Right kidney (tissue), 1 donor: ENCODE measurements around the gene SHROOM2.
"Not testable (repeated sequence)": the region's sequence is repeated elsewhere in the genome, so short reads cannot be mapped to it uniquely, and the experiment has no call there.

Source experiments
- DNase-seq: peaks from one replicate; pipeline ENCODE4 v3.0.0-alpha.2; 2016

SHROOM2 gene

DNA sequence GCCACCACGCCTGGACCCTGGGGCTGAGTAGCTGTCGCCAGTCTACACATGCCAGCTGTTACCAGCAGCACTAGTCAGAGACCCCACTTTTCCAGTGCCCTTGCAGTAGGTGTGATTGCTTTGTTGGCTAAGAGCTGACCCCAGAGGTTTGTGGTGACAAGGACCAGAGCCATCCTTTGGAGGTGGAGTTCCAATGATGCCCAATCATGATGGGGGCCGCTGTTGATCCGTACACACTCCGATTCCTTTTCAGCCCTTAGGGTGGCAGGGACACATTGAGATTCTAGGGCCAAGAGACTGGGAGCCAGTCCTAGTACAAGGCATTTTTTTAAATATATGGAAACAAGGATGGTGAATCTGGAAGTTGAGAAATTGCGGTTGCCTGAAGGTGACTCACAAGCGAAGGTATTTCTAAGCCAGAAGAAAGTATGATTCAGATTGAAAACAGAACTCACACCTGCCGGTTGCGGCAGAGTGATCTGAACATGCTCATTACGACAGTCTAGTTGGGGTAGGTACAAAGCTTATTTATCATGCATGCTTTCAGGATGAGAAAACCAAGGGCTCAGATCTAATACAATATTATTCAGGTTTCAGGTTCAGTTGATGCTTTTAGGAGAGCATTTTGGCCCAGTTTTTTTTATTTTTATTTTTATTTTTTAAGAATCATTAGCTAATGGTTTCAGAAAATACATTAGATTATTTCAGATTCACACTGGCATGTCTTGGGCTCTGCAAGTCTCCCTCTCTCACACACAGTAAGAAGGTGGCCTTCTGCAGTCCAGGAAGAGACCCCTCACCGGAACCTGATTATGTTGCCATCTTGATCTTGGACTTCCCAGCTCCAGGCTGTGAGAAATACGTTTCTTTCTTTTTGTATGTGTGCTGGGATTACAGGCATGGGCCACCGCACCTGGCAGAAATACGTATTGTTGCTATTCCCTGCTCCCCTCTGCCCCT is 43.4 kb downstream of the SHROOM2 start:
- no peak for DNase-seq

DNA sequence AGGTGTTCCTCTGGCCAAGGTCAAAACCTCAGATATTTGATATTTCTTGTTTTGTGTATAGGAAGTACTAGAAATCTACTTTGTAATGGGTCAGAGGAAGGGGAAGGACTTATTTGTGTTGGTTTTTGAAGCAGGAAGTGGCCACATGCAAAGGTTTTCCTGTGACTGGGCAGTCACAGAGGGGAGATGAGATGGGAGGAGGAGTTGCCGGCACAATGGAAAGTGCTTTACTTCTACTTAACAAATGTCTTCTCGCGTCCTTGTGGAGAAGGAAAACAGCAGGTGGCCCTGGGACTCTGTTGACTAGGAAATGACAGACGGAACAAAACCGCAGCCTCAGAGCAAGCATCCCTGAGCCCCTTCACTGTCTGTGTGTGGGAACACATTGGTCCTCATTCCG is 46.6 kb downstream of the SHROOM2 start:
- DNase-seq = no peak

DNA sequence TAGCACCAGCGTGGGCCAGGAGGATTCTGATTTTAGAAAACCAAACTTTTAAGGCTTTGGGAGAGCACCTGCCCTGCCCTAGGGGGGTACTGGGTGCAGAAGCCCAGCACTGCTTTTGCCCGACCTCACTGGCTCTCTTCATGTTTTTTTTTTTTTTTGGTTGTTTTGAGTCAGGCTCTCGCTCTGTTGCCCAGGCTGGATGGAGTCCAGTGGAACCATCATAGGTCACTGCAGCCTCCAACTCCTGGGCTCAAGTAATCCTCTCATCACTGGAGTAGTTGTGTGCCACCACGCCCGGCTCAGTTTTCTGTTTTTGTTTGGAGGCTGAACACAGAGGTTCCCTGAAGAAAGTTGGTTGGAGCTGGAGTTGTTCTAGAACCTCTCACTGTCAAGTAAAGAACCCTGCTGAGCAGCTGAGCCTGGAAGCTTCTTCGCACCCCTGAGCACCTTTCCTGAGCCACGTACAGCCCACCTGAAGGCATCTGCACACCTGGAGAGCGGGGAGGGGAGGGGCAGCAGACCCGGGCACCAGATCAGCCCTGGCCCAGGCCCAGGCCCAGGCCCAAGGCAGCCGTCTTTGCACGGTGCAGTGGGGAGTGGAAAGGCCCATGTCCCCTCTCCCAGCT is 49.5 kb downstream of the SHROOM2 start:
- no peak for DNase-seq

DNA sequence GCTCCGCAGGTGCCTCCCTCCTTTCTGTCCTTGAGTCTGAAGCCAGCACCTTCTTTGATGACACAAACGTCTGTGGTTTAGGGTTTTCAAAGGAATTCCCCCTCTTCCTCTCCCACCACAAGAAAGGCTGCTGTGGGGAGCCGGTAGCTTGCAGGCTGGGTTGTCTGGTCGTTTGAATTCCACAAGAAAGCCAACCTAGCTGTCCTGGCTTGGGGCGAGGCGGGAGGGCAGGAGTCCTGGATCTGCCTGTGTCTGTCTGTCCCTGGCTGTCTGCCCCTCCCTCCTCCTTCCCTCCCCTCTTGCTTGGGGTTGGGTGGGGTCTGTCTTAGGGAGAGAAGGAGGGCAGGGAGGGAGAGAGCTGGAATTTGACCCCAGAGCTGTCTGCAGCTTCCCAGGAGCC is 56.3 kb downstream of the SHROOM2 start:
- DNase-seq = no peak

DNA sequence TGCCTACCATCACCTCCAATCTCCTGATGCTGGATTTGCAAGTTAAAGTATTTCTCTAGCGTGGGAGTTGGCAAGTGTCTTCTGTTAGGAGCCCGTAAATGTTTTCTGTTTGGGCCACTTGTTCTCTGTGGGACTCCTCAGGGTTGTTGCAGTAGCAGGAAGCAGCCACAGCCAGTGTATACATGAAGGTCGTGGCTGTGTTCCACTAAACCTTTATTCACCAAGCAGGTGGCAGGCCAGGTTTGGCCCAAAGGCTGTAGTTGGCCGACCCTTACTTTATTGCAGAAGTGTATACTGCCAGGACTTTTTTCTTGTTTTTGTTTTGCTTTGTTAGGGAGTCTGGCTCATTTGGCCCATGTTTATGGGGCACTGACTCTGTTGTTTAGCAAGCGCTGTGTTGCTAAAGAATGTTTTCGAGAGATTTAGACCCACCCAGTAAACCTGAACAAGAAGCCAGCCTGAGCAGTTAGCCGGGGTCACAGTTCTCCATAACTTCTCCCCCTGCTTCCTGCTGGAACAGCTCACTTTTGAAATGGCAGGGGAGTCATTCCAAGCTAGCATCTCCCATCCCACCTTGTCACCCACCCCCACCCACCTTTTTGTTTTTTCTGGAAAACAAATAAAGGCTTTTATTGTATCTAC is 58.8 kb downstream of the SHROOM2 start:
- no peak for DNase-seq

DNA sequence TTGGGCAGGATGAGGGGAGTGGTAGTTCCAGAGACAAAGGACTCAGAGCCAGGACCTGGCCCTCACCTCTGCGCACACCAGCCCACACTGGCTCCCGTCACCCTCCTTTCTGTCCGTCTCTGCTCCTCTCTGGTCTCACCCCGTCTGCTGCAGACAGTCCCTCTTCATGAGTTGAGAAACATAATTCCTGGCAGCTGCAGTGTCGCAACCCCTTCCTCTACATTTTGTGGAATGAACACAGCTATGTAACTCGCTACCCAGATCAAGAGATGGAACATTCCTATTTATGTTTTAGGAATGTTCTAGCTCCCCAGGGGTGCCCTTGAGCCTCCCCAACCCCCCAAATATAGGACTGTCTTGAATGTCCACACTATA is 59.3 kb downstream of the SHROOM2 start:
- no peak for DNase-seq

DNA sequence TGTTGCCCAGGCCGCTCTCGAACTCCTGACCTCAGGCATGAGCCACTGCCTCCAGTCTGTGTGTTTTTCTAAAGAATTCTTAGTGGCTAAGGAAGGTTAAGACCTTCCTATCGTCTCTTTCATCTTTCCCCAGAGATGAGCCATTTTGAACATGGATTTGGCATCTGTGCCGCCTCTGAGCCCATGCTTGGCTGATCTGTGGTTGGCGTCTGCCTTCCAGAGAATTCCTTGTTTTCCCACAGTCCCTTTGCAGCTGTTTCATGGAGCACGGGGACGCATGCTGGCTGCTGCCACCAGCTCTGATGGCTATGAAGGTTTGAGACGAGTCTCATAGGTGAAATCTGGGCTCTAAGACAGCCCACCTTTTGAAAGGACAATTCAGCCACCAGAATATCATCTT is 60.4 kb downstream of the SHROOM2 start:
- DNase-seq = no peak

DNA sequence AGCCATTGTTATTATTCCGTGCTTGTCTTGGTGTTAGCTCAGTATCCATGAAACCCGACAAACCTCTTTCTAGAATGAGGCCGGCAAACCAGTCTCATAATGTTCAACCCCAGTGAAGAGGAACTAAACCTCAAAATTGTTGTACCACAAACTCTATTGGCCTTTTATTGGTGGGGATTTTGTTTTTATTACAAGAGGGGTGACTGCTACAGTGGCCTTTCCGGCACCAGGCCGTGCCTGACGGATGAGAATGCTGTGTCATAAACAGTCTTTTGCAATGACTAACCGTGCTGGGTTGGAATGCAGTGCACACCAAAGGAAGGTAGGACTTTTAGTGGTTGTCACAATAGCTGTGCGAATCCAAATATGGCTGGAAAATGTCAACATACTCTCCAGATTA is 60.8 kb downstream of the SHROOM2 start:
- DNase-seq = no peak

DNA sequence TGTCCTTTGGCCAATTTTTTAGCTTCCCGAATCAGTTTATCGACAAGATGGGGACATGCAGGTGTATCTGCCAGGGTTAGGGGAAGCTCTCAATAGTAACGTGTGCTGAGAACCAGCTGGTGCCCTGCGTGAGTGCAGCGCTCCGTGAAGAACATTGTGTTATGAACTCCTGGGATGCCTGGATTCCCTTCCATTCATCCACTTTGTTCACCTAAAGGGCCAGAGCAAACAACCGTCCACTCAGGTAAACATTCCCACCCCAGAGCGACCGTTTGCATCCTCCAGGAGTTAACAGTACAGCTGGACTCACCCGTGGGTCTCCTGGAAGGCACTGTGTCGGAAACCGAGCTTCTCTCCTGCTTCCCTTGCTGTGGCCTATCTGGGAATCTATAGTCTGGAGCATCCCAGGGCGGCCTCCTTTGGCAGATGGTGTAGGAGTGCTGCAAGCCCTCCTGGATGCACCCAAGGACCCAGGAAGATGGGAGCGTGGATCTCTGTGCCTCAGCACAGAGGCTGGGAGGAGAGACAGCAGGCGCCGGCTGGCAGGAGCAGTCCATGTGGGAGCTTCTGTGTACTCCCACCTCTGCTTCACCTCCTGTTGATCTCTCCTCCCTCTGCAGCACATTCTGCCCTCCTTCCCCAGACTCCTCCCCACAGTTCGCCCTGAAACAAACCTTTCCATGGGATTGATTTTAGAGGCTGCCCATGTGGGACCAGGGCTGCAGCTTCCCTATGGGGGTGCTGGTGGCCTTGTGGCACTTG is 62.7 kb downstream of the SHROOM2 start:
- no peak for DNase-seq

DNA sequence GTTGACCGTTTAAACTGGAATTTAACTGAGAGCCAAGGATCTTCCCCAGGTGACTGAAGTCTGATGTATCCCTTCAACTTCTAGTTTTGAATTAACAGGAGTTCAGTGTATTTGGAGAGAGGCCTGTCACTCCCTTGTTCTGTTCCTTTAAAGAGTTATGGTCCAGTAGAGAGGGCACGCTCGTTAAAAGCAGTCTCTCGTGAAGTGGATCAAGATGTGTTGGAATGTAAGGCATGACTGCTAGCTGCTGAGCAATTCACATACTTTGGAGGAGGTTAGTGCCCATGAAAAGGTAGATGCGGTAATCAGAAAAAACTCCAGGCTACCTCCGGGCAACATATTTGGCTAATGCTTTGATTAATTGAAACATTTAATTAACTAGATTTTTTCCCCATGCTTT is 65.7 kb downstream of the SHROOM2 start:
- no peak for DNase-seq

DNA sequence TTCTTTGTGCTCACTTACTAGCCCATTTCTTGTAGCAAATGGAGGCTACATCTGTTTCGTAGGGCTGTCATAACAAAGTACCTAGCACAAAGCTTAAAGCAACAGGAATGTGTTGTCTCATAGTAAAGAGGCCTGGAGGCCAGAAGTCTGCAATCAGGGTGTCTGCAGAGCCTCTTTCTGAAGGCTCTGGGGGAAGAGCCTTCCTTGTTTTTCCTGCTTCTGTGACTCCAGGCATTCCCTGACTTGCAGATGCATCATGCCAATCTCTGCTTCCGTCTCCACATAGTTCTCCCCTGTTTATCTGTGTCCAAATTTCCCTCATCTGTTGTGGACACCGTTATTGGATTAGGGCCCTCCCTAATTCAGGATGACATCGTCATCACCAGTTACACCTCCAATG is 67.1 kb downstream of the SHROOM2 start:
- no peak for DNase-seq

DNA sequence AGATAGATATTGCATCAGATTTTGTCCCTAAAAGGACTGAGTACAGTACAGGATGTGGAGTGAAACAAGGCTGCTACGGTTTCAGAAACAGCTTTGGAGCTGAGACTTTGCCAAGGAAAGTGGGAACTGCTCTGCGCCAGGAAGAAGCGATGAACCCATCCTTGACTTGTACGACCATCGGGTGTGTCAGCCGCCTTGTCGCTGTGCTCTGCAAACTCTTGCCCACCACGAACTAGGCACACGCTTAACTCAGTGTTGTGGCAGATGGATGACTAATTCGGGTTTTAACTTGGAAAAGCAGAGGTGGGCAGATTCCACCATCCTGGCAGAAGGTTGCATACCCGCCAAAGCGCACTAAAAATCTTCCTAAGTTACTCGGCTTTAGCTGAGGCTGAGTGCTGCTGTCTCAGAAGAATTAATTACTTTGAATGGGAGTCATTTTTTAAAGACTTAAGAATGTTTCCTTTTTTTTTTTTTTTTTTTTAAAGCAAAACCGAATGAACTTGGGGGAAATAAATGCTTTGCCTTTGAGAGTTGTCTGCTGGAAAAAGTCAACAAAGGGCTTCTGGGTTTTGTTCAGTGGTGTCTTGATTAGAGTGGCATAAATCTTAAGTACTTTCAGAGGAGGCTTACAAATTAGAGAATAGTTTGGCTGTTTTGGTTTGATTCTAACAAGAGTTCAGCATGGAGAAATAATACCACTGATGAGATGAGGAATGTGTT is 69.5 kb downstream of the SHROOM2 start:
- no peak for DNase-seq

DNA sequence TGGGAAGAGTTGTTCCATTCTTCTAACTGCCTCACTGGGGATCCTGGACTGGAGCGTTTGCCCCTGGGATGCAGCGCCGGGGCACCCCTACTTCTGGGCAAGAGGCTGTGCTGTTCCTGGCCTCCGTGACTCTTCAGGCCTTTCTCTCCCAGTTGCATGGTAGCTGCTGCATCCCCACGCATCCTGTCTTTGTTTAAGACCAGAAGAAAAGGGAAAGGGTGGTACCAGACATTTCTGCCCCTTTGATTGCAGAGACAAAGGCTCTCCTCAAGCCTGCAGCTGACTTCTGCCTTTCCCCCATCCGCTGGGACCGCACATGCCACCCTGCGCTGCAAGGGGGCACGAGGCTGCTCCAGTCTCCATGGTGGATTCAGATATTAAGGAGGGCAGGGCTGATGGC is 70.4 kb downstream of the SHROOM2 start:
- no peak for DNase-seq

DNA sequence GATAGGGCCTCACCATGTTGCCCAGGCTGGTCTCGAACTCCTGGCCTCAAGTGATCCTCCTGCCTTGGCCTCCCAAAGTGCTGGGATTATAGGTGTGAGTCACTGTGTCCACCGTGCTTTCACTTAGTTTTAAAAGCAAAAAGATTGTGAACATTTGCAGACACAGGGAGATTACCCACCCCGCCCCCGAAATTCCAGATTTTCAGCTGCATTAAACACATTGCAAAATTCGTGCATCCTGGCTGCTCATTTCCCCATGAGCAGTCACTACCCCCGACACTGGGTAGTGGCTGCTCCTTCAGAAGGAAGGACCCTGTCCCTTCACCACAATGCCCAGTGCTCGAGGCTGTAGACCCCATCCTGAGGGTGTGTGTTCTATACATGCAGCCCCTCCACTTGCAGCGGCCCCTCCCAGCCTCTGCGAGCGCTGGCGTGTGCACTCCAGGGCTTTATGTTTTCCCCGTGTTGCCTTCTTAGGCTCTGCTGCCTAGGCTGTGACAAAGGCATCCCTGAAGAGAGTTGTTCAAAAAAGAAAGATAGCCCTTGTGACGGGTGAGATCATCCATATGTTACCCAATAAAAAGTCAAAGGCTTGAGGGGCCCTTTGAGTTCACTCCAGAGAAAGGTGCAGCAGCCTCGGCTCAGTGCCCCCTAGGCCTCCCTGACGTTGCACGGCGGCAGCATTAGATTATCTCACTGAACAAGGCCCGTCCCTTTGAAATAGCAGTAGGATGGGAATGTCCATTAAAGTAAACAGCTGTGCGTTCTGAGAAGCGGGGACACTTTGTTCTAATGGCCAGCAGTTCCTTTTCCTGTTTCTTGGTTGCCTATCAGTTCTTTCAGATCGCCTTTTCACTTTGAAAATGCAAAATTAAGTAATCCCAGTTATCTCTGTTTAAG is 71.6 kb downstream of the SHROOM2 start:
- DNase-seq = no peak

DNA sequence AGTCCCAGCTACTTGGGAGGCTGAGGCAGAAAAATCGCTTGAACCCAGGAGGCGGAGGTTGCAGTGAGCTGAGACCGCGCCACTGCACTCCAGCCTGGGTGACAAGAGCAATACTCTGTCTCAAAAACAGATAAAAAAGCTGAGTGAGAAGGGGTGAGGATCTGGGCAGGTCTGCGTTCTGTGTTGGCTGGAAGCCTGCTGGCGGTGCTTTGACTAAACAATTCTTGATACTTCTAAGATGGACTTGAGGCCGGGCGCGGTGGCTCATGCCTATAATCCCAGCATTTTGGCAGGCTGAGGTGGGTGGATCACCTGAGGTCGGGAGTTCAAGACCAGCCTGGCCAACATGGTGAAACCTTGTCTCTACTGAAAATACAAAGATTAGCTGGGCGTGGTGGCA is 72.5 kb downstream of the SHROOM2 start:
- DNase-seq = not testable (repeated sequence)

DNA sequence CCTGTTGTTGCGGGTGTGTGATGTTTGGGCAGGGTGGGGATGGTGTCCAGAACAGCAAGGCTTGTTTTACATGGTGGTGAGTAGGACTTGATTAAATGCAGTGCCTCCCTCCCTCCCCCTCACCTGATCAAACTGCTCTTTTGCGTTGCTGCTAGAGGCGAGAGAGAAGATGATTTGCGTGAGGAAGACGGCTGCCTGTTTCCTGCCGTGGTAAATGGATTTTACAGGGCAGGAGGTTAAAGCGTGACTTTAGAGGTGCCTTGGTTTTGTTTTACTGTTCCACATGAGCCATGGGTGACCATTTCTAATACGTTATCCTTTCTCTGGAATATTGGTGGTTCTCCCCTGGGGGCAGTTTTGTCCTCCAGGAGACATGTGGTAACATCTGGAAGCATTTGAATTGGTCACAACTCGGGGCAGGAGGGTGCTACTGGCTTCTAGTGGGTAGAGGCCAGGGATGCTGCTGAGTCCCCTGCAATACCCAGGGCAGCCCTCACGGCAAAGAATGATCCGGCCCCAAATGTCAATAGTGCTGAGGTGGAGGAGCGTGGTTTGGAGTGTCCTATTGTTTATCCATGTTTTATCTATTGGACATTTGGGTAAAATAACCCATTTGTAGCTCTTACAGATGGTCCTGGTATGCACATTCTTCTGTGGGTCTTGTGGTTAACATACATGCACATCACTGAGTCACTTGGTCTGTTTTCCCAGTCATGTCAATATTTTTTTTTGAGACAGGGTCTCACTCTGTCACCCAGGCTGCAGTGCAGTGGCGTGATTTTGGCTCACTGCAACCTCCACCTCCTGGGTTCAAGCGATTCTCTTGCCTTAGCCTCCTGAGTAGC is 73.7 kb downstream of the SHROOM2 start:
- no peak for DNase-seq

DNA sequence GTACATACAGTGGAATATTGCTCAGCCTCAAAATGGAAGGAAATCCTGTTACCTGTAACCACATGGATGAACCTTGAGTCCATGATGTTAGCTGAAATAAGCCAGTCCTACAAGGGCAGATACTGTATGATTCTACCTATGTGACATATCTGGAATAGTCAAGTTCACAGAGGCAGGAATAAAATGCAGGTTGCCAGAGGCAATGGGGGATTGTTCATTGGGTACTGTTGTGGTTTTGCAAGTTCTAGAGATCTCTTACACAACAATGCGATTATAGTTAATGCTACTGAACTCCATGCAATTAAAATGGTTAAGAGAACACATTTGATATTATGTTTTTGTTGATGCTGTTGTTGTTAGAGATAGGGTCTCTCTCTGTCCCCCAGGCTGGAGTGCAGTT is 74.6 kb downstream of the SHROOM2 start:
- no peak for DNase-seq

DNA sequence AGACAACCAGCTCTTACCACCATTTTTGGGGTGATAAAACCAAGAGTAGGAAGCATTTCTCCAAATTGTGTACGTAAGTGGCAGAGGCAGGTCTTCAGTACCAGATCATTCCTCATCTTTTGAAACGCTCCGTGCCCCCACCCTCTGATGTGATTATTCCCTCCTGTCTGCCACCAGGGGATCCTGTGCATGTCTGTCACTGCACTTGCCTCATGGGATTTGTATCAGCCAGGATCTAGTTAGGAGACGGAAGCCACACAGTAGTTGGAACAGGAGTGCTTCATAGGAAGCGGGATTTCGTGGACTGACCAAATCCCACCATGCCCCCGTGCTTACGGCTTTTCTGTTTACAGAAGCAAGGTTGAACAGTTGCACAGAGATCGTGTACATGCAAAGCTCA is 75.5 kb downstream of the SHROOM2 start:
- DNase-seq = no peak

DNA sequence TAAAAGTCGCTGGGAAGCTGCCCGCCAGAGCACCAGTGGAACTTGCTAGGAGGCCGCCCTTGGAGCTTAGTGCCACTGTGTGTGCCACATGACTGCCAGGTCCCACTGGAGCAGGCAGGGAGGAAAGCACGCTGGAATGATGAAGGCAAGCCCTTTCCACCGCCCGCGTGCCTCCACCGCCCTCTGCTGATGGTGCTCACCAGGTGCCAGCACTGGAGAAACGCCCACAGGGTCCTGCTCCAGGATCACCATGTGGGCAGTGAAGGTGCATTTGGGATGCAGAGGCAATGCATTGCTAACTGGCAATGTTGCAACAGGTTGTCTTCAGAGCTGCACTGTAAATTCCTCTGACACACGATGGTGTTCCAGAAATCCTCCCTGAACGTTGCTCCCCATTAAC is 76.3 kb downstream of the SHROOM2 start:
- no peak for DNase-seq

DNA sequence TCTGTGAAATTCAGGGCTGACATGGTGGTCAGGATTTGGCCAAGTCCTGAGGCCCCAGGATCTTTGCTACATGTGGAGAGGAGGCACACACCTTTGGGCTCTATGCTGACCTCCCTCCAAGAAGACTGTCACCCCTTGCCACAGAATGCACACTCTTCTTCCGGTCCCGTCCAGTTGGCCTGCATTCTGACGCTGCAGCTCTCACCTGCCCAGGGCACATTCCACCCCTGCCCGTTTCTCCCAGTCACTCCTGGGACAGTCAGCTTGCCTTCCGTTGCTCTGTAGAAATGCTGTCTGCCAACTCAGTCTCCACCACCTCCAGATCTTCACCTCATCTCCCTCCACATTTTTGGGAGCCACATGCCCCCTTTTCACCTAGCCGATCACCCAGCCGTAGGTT is 76.7 kb downstream of the SHROOM2 start:
- DNase-seq = no peak
